ENCODE data around the gene JUN. TPM values are rescaled to one million over a fixed set of nuclear protein-coding genes. Genes with fewer than 3 reads are reported as not detected.

JUN gene
- total RNA-seq, 2 donors from 2014 or later, result 74.3 to 199 TPM

DNA sequence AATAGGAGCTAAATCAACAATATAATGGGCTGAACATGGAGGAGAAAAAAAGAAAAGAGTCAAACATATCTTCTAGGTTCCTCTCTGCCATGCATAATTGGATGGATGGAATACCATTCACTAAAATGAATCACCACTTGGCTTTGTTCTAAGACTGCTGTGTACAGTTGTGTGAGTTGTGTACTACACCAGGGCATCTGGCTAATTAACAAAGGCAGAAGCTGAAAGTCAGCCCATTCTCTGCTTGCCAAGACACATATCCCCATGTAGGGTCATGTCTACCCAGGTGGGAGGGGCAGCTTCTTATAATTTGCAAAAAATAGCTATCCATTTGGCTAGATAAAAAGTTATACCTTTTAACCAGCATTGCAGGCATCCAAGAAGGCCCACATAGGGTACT lies 21.0 kb downstream of the JUN start:
- Histone ChIP-seq H3K36me3 (no peaks in the 10 kb centered on the region), H3K4me3 (no peak overlapping the region), H3K27me3 (no peaks in the 10 kb centered on the region), H3K27ac (no peak overlapping the region), H3K4me1 (no peaks in the 10 kb centered on the region), H3K9me3 (no peaks in the 10 kb centered on the region)
- DNase-seq (ENCODE audit: low spot score), result no peak
- TF ChIP-seq, protein P1, sequence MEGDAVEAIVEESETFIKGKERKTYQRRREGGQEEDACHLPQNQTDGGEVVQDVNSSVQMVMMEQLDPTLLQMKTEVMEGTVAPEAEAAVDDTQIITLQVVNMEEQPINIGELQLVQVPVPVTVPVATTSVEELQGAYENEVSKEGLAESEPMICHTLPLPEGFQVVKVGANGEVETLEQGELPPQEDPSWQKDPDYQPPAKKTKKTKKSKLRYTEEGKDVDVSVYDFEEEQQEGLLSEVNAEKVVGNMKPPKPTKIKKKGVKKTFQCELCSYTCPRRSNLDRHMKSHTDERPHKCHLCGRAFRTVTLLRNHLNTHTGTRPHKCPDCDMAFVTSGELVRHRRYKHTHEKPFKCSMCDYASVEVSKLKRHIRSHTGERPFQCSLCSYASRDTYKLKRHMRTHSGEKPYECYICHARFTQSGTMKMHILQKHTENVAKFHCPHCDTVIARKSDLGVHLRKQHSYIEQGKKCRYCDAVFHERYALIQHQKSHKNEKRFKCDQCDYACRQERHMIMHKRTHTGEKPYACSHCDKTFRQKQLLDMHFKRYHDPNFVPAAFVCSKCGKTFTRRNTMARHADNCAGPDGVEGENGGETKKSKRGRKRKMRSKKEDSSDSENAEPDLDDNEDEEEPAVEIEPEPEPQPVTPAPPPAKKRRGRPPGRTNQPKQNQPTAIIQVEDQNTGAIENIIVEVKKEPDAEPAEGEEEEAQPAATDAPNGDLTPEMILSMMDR (IDR thresholded peaks at IDR 0.05), result no peak

DNA sequence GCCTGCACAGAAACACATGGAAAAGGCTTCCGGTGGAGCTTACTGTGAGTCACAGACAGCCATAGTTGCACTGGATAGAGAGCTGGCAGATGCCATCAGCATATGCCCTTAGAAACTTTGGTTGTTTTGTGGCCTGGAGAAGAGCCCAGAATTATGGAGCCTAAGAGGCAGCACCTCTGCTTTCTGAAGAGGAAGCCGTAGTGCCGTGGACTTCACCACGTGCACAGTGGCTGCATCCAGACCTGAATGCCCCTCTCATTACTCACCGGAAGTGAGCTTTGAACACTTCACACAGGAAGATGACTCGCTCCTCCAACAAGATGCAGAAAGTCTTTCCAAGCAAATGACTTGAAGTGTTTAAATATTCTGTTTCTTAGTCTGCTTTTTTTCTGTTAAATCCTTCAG lies 28.4 kb downstream of the JUN start:
- H3K4me3 ChIP-seq, result no peak overlapping the region
- H3K9me3 ChIP-seq, result no peaks in the 10 kb centered on the region
- peak overlapping the region; percentile 66 to 76 for H3K27ac ChIP-seq
- H3K27me3 ChIP-seq, result no peaks in the 10 kb centered on the region
- H3K36me3 ChIP-seq, result no peaks in the 10 kb centered on the region
- TF ChIP-seq, protein P1 (IDR thresholded peaks at IDR 0.05), result no peak
- peak; percentile 86 for DNase-seq (ENCODE audit: low spot score)
- H3K4me1 ChIP-seq, result peaks cover 0 to 25% of the 10 kb centered on the region in 2 donors

DNA sequence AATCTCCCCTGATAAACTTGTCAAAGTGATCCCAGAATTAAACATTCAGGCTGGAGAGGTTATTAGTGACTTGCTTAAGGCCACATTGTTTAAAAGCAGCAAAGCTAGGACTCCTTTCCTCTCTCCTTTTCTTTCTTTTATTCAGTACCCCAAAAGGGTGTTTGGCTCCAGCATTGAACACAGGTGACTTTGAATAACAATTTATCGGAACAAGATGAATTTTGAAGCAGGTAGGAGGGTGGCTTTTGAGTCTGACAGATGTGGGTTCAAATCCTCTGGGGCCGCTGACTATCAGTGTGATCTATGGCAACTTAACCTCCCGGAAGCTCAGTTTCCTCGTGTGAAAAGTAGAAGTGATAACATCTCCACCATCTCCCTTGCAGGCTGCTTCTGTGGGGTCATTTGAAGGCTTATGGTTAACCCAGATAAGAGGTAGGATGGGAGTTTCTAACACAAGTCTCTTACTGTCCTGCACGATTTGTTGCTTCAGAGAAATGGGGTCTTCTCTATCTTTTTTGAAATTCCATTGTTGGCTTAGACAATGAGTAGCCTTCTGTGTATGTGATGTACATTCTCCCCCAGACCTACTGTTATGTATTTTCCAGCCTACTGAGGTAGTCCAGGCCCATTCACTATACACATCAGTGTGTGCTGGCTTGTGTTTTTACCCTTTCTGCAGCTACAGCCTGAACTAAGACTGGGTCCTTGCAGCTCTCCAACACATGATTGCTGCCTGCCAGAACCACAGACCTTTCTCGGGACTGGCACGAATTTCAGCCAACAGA lies 29.0 kb downstream of the JUN start:
- Histone ChIP-seq H3K27me3 (no peaks in the 10 kb centered on the region), H3K27ac (peak overlapping the region; percentile 66 to 76), H3K4me3 (no peak overlapping the region), H3K4me1 (peaks cover 0 to 25% of the 10 kb centered on the region in 2 donors), H3K36me3 (no peaks in the 10 kb centered on the region), H3K9me3 (no peaks in the 10 kb centered on the region)
- TF ChIP-seq, protein P1 (IDR thresholded peaks at IDR 0.05), result no peak
- no peak for DNase-seq (ENCODE audit: low spot score)

DNA sequence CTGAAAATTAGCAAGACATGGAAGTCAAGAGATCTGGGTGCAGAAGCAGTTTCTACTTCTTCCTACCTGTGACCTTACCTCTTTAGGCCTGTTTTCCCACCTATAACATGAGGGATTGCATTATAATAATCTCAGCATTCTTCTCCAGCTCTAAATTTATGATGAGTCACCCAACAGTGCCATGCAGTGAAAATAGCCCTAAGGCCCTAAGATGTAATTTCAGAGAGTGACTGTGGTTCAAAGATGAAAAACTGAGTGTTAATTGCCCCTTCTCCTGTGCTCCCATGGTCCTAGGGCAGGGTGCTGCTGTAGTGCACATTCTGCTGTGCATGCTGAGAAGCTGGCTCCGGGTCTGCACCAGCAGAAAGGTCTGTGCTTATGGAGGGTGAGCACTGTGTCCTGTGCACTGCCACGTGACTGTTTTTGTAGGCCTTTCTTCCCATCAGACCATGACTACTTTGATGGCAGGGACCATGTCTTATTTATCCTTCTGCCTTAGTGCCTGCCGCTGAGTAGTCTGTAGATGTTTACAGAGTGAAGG lies 29.7 kb downstream of the JUN start:
- Histone ChIP-seq H3K27ac (no peak overlapping the region), H3K4me1 (peaks cover 0 to 25% of the 10 kb centered on the region in 2 donors), H3K27me3 (no peaks in the 10 kb centered on the region), H3K4me3 (no peak overlapping the region), H3K36me3 (no peaks in the 10 kb centered on the region), H3K9me3 (no peaks in the 10 kb centered on the region)
- TF ChIP-seq, protein P1 (IDR thresholded peaks at IDR 0.05), result no peak
- DNase-seq (ENCODE audit: low spot score), result no peak

DNA sequence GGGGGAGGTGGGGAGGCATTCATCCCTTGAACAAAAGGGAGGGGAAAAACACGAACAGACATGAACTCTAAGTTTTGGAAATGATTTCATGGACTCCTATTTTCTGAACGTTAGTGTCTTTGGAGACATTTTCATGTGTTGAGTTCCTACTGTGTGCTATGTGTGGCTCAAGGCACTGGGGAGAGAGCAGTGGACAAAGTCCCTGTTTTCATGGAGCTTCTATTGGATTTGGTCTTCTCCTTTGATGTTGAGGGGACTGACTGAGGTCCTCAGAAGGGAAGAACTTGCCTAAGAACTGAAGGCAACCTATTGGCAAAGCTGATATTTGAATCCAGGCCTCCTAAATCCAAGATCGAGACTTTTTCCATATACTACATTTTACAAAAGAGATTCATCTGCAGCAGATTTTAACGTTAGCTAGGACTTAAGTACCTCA lies 30.4 kb downstream of the JUN start:
- Histone ChIP-seq H3K4me3 (no peak overlapping the region), H3K27ac (peak overlapping the region in 1 of 2 donors; percentile 32), H3K4me1 (peaks cover 0 to 25% of the 10 kb centered on the region in 2 donors), H3K27me3 (no peaks in the 10 kb centered on the region), H3K9me3 (no peaks in the 10 kb centered on the region), H3K36me3 (no peaks in the 10 kb centered on the region)
- TF ChIP-seq, protein P1 (IDR thresholded peaks at IDR 0.05), result no peak
- DNase-seq (ENCODE audit: low spot score), result no peak

Data from right atrium auricular region (tissue), 2 donors.